Measurements from ENCODE around the gene AFTPH.

GRCh38 chr2:64594226-64594989 is 70.3 kb downstream of the AFTPH start:
- no peak for TF ChIP-seq EZH2 (IDR thresholded peaks at IDR 0.05; ENCODE audit: borderline replicate concordance, low read length)
- TF ChIP-seq, protein P1, sequence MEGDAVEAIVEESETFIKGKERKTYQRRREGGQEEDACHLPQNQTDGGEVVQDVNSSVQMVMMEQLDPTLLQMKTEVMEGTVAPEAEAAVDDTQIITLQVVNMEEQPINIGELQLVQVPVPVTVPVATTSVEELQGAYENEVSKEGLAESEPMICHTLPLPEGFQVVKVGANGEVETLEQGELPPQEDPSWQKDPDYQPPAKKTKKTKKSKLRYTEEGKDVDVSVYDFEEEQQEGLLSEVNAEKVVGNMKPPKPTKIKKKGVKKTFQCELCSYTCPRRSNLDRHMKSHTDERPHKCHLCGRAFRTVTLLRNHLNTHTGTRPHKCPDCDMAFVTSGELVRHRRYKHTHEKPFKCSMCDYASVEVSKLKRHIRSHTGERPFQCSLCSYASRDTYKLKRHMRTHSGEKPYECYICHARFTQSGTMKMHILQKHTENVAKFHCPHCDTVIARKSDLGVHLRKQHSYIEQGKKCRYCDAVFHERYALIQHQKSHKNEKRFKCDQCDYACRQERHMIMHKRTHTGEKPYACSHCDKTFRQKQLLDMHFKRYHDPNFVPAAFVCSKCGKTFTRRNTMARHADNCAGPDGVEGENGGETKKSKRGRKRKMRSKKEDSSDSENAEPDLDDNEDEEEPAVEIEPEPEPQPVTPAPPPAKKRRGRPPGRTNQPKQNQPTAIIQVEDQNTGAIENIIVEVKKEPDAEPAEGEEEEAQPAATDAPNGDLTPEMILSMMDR (conservative IDR thresholded peaks at IDR 0.05 in 1 of 2, IDR thresholded peaks at IDR 0.05 in 1 of 2; ENCODE audit: extremely low read depth in 1 of 2, insufficient read depth in 1 of 2, low read depth in 1 of 2, low read length in 2 of 2): no peak
